Hepatocyte (in vitro differentiated cells): ENCODE measurements around the gene RASAL2. TPM values are rescaled to one million over a fixed set of nuclear protein-coding genes. Genes with fewer than 3 reads are reported as not detected.

Experiments used
- DNase-seq: peaks from one replicate; pipeline ENCODE4 v3.0.0-alpha.2; 2016; ENCODE audit warnings: low spot score
- H2AFZ ChIP-seq: fragments of 200-600 bp; sonication (generic); 2 replicates; pipeline ENCODE4 v1.6.0; 2016; ENCODE audit warnings: antibody characterized with exemption, mild to moderate bottlenecking
- H3K27ac ChIP-seq: fragments of 200-600 bp; sonication (generic); 2 replicates; pipeline ENCODE4 v1.5.1; 2016; ENCODE audit warnings: mild to moderate bottlenecking
- H3K27me3 ChIP-seq: fragments of 200-600 bp; sonication (generic); 2 replicates; pipeline ENCODE4 v1.6.1; 2016
- H3K36me3 ChIP-seq: fragments of 200-600 bp; sonication (generic); replicated peaks from 2 replicates; pipeline ENCODE4 v1.5.1; 2016; ENCODE audit warnings: low read depth; ENCODE audit not compliant: insufficient read depth
- H3K4me1 ChIP-seq: fragments of 200-600 bp; sonication (generic); 2 replicates; pipeline ENCODE4 v1.5.1; 2016; ENCODE audit warnings: mild to moderate bottlenecking, moderate library complexity; ENCODE audit not compliant: insufficient read depth
- H3K4me2 ChIP-seq: fragments of 200-600 bp; sonication (generic); 2 replicates; pipeline ENCODE4 v1.6.0; 2016
- H3K4me3 ChIP-seq: fragments of 200-600 bp; sonication (generic); 2 replicates; pipeline ENCODE4 v1.5.1; 2016; ENCODE audit warnings: mild to moderate bottlenecking
- H3K79me2 ChIP-seq: fragments of 200-600 bp; sonication (generic); 2 replicates; pipeline ENCODE4 v1.6.0; 2017; ENCODE audit warnings: mild to moderate bottlenecking
- H3K9me2 ChIP-seq: fragments of 200-600 bp; sonication (generic); replicated peaks from 2 replicates; pipeline ENCODE4 v1.6.0; 2017; ENCODE audit warnings: mild to moderate bottlenecking; ENCODE audit not compliant: insufficient read depth
- H3K9me3 ChIP-seq: fragments of 200-600 bp; sonication (generic); 2 replicates; pipeline ENCODE4 v1.5.1; 2016; ENCODE audit warnings: low read depth, mild to moderate bottlenecking
- H4K20me1 ChIP-seq: fragments of 200-600 bp; sonication (generic); 2 replicates; pipeline ENCODE4 v1.6.0; 2016; ENCODE audit warnings: mild to moderate bottlenecking; ENCODE audit not compliant: insufficient read depth, poor library complexity, severe bottlenecking
- EZH2 ChIP-seq: fragments of 200-600 bp; sonication (generic); IDR thresholded peaks from 2 replicates; pipeline ENCODE4 v1.6.1; 2016; ENCODE audit warnings: antibody characterized with exemption, mild to moderate bottlenecking, borderline replicate concordance
- EZH2phosphoT487 ChIP-seq: fragments of 200-600 bp; sonication (generic); IDR thresholded peaks from one replicate; pipeline ENCODE4 v1.6.1; 2018; ENCODE audit warnings: antibody characterized with exemption, mild to moderate bottlenecking, low read depth, moderate library complexity; ENCODE audit not compliant: unreplicated experiment, severe bottlenecking
- WGBS: methylation state at CpG from one replicate; pipeline ENCODE4 v1.1.6; 2016; ENCODE audit warnings: low lambda C conversion rate; ENCODE audit errors: missing lambda C conversion rate; 5-methylcytosine and 5-hydroxymethylcytosine counted together
- polyA plus RNA-seq: library from polyadenylated mRNA; unstranded; fragments of >200 nt; fragmentation: Nextera tagmentation; extraction: Ambion mirVana; gene quantifications from 2 replicates; pipeline ENCODE4 v1.2.1, GENCODE V29; 2016
- total RNA-seq: library from RNA; depleted of rRNA; stranded (reverse); fragments of >200 nt; gene quantifications from 2 replicates; pipeline ENCODE4 v1.2.3, GENCODE V29; 2014
- TF ChIP-seq, protein P1 (sequence below): fragments of 200-600 bp; sonication (generic); IDR thresholded peaks from 2 replicates; pipeline ENCODE4 v1.5.1; 2016; ENCODE audit warnings: antibody characterized with exemption, mild to moderate bottlenecking; ENCODE audit not compliant: poor library complexity

Gene RASAL2
- total and polyA plus RNA-seq, 2 experiments from 2014 or later, result 8.7 to 24.0 TPM

GRCh38 chr1:178490967-178491366, 397.1 kb downstream of the RASAL2 start:
- H3K27me3 ChIP-seq, result no peaks in the 10 kb centered on the region
- 94% methylated on average over 9 of the region's 9 CpGs for WGBS
- no peaks in the 10 kb centered on the region for H3K36me3 ChIP-seq
- no peak overlapping the region for H2AFZ ChIP-seq
- no peaks in the 10 kb centered on the region for H3K4me1 ChIP-seq
- H4K20me1 ChIP-seq, result no peaks in the 10 kb centered on the region
- no peak overlapping the region for H3K4me3 ChIP-seq
- TF ChIP-seq EZH2, result no peak
- TF ChIP-seq, protein P1, sequence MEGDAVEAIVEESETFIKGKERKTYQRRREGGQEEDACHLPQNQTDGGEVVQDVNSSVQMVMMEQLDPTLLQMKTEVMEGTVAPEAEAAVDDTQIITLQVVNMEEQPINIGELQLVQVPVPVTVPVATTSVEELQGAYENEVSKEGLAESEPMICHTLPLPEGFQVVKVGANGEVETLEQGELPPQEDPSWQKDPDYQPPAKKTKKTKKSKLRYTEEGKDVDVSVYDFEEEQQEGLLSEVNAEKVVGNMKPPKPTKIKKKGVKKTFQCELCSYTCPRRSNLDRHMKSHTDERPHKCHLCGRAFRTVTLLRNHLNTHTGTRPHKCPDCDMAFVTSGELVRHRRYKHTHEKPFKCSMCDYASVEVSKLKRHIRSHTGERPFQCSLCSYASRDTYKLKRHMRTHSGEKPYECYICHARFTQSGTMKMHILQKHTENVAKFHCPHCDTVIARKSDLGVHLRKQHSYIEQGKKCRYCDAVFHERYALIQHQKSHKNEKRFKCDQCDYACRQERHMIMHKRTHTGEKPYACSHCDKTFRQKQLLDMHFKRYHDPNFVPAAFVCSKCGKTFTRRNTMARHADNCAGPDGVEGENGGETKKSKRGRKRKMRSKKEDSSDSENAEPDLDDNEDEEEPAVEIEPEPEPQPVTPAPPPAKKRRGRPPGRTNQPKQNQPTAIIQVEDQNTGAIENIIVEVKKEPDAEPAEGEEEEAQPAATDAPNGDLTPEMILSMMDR, result no peak
- TF ChIP-seq EZH2phosphoT487, result no peak
- H3K27ac ChIP-seq, result no peak overlapping the region
- no peak overlapping the region for H3K4me2 ChIP-seq
- DNase-seq, result no peak
- H3K79me2 ChIP-seq, result no peaks in the 10 kb centered on the region
- no peaks in the 10 kb centered on the region for H3K9me2 ChIP-seq
- no peaks in the 10 kb centered on the region for H3K9me3 ChIP-seq

- Histone ChIP-seq H2AFZ (no peak overlapping the region), H3K4me2 (no peak overlapping the region), H3K4me1 (no peaks in the 10 kb centered on the region), H3K27ac (no peak overlapping the region), H3K4me3 (no peak overlapping the region), H3K27me3 (no peaks in the 10 kb centered on the region), H3K79me2 (no peaks in the 10 kb centered on the region), H3K9me2 (no peaks in the 10 kb centered on the region), H3K36me3 (no peaks in the 10 kb centered on the region), H4K20me1 (no peaks in the 10 kb centered on the region), H3K9me3 (no peaks in the 10 kb centered on the region)
- TF ChIP-seq, protein P1, result no peak
- TF ChIP-seq EZH2phosphoT487, result no peak
- no peak for DNase-seq
- 88% methylated on average over 4 of the region's 4 CpGs for WGBS
These were observed 397.8 kb downstream of the RASAL2 start for GRCh38 chr1:178491721-178492120.

DNA sequence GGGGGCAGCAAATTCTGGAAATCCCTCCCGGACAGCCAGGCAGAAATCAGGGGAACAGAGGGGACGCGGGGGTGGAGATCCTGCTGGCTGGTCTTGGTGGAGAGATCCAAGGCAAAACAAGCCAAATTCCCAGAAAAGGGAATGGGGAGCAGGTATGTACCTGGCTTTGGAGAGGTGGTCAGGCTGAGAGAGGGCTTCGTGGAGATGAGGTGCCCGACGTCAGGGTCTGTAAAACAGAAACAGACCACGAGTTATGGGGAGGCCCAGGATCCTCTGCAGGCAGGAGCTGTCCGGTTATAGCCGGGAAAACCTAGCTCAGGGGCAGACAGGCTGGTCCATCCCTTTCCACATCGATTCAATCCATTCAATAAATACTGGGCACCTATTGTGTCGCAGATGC, 398.4 kb downstream of the RASAL2 start:
- H4K20me1 ChIP-seq, result no peaks in the 10 kb centered on the region
- H3K9me2 ChIP-seq, result no peaks in the 10 kb centered on the region
- no peaks in the 10 kb centered on the region for H3K79me2 ChIP-seq
- no peaks in the 10 kb centered on the region for H3K36me3 ChIP-seq
- no peak overlapping the region for H3K27ac ChIP-seq
- H3K27me3 ChIP-seq, result no peaks in the 10 kb centered on the region
- no peak overlapping the region for H3K4me2 ChIP-seq
- 86% methylated on average over 11 of the region's 11 CpGs for WGBS
- no peaks in the 10 kb centered on the region for H3K9me3 ChIP-seq
- no peak overlapping the region for H2AFZ ChIP-seq
- H3K4me1 ChIP-seq, result no peaks in the 10 kb centered on the region
- H3K4me3 ChIP-seq, result no peak overlapping the region
- DNase-seq, result no peak
- TF ChIP-seq EZH2 (no peak), EZH2phosphoT487 (no peak)
- TF ChIP-seq, protein P1, result no peak

DNA sequence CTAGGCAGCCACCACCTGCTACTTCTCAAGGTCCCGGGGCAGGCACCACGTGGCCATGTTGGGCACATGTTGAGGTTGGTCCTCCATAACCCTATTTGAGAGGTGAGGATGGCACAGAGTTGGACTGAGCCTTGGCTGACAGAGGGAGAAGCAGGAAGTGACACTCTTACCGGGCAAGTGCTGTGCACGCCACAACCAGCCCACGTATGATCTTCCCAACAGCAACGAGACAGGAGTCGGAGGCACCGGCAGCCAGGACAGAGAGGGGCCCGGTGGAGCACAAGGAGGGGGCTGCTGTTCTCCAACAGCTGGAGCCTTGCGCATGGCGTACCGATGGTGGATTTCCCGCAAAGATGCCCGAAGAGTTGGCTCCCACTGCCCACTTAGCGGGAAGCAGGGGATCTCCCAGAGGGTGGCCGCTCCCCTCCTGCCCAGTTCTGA, 399.4 kb downstream of the RASAL2 start:
- H3K9me2 ChIP-seq, result no peaks in the 10 kb centered on the region
- 97% methylated on average over 16 of the region's 16 CpGs for WGBS
- no peak overlapping the region for H3K4me2 ChIP-seq
- no peak for DNase-seq
- no peaks in the 10 kb centered on the region for H3K4me1 ChIP-seq
- H3K27me3 ChIP-seq, result no peaks in the 10 kb centered on the region
- H3K36me3 ChIP-seq, result no peaks in the 10 kb centered on the region
- H3K79me2 ChIP-seq, result no peaks in the 10 kb centered on the region
- no peaks in the 10 kb centered on the region for H4K20me1 ChIP-seq
- TF ChIP-seq EZH2phosphoT487 (no peak), EZH2 (no peak)
- TF ChIP-seq, protein P1, result no peak
- no peaks in the 10 kb centered on the region for H3K9me3 ChIP-seq
- no peak overlapping the region for H3K4me3 ChIP-seq
- no peak overlapping the region for H2AFZ ChIP-seq
- H3K27ac ChIP-seq, result no peak overlapping the region
